NOMO-1 treated with DMSO at 0.1 percent for 48 hours (cell line): ENCODE data around the gene CDH12.
A peak's percentile ranks its signal among the peaks of the same experiment; 100 is the strongest.
"Not testable (repeated sequence)": the region's sequence is repeated elsewhere in the genome, so short reads cannot be mapped to it uniquely, and the experiment has no call there.

Experiments used
- DNase-seq: peaks from one replicate; lab custom pipeline; 2025; ENCODE audit not compliant: unreplicated experiment; lab: John Stamatoyannopoulos, UW

The CDH12 gene

GRCh38 chr5:22852807-22853660 is at the start of gene CDH12:
TSS of gene CDH12 (minus strand) at chr5:22853344.
- DNase-seq, result peak; percentile 37

- DNase-seq, result no peak
Observed at GRCh38 chr5:22901885-22902284, 48.7 kb upstream of the CDH12 start.

- DNase-seq, result no peak
Observed at GRCh38 chr5:22900801-22901310, 47.7 kb upstream of the CDH12 start.

DNA sequence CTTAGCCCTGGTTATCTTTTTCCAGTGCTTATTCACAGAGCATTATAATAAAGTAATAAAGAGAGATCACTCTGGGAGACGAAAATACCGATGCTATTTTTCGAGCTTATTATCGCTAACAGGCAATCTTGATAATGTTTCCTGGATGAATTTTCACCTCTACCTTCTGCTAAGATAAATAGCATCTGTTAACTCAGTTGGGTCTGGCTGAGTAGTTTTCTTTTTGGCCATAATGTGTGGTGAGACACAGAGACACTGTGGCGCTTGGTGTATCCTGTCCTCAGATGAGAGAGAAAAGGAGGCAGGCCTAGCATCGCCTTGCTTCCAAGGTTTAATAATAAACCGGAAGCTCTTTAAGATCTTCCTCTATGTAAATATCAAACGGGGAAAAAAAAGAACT is 46.2 kb upstream of the CDH12 start:
- DNase-seq, result no peak

- DNase-seq, result no peak
Observed at GRCh38 chr5:22896152-22896551, 43.0 kb upstream of the CDH12 start.

- DNase-seq, result no peak
Observed at GRCh38 chr5:22892441-22892840, 39.3 kb upstream of the CDH12 start.

- no peak for DNase-seq
Observed at GRCh38 chr5:22889720-22890119, 36.6 kb upstream of the CDH12 start.

- DNase-seq, result no peak
Observed at GRCh38 chr5:22887566-22887965, 34.4 kb upstream of the CDH12 start.

- DNase-seq, result not testable (repeated sequence)
Observed at GRCh38 chr5:22858911-22859310, 5.8 kb upstream of the CDH12 start.

- DNase-seq, result no peak
Observed at GRCh38 chr5:22855824-22856223, 2.7 kb upstream of the CDH12 start.

GRCh38 chr5:22850981-22851380 is 2.2 kb downstream of the CDH12 start:
- no peak for DNase-seq

DNA sequence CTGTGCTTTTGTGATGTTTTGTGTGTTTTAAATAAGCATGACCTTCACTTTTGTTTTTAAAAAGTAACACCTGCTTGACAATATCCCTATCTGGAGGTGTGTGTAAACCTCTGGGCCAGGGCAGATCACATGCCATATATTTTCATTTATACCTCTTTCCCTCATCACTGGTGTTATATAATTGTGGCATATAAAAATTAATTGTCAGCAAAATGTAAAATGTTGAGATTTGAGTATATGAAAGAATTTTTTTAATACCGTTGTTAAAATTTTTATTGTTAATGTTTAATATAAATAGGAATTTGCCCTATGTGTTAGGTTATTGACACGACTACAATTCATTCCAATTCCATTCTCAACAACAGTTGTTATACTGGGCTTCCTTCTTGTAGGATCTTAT is 6.5 kb downstream of the CDH12 start:
- DNase-seq, result no peak

DNA sequence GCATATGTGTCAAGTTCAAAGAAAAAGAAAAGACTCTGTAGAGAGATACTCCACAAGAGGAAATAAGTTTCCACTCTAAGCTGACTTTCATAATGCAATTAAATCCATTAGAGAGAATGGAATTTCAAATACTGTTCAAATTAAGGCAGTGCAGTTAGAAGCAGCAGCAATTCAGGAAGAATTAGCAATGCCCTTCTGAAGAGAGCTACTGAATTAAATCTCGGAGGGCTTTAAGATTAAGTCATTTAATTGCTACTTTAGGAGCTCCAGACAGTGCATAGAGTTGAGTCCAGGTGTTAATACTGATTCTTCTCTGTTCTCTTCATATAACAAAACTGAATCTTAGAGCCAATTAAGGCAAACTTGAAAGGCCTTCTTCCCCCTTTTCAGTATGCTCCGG is 8.5 kb downstream of the CDH12 start:
- DNase-seq, result no peak

DNA sequence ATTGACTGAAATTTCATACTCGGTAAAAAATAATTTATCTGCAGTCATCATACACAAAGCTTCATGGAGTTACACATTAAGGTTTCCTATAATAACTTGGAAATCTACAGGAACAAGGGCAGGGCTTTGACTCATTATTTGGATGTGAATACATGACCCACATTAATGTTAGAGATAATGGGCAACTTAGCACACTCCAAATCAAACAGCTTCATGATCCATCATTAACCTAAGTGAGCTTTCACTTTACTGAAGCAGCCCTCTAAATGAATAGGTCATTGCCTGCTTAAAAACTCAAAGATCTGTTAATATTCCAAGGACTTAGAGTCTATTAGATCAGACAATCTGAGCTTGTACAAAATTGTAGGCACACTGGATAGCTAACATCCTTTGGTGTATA is 9.0 kb downstream of the CDH12 start:
- DNase-seq, result no peak

DNA sequence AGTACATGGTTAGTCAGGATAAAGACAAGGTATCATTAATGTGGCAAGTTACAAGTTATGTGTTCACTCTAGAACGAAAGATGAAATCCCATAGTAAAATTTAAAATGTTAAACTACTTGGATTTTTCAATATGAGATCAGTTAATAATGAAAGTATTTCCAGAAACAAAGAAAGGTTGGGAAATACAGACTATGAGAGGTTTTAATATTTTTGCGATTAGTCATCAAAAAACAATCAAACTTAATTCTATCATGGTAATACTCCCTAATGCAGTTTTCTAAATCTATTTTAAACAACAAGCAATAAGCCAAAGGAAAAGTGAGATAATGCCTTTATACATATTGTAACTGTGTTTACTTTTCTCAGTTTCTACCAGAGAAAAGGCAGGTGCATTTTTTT is 10.6 kb downstream of the CDH12 start:
- no peak for DNase-seq

DNA sequence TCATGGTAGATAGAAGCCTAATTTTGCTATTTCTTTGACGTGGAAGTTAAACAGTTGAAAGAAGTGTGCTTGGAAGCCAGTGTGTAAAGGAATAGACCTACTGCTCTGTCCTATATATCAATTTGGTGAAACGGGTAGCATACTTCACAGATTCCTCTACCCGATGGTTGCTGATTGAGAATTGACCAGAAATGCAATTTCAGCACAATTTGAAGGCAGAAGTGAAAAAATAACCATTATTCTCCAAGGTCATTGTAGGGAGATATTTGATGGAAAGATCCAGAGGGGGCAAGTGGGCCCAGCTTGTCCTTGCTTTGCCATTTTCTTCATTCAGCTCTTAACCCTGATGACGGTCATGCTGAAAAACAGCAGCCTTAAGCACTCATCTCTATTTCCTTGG is 15.3 kb downstream of the CDH12 start:
- DNase-seq, result no peak

DNA sequence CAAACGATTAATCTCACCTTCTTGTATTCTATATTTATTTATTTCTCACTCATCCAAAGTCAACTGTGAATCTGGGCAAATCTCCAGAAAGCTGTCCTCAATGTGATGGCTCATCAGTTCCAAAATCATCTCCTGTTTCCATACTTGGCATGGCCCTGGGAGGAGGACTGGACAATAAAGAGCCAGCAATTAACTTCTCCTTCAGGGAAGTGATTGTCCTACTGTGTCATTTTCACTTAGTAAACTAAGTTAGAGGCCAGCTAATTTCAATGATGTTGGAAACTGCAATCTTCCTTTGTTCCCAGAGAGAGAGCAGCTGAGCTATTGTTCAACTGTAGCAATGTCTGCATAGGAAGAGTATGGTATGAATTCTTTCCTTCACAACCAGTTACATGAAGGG is 17.5 kb downstream of the CDH12 start:
- no peak for DNase-seq

DNA sequence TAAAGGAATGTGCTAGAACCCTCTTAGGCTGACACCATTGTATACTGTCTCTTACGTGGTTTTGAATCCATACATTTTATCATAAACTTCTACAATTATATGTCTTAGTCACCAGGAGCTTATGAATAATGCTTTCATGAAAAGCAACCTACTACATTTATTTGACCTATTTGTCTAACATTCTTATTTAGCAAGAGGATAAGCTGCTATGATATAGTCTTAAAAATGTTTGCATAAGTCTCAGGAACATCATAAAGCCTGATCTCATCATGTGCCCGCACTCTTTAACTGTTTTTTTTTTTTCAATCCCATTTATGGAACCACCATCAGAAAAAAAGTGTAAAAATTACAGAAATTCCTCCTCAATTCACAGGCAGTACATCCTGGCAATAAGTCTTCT is 59.7 kb downstream of the CDH12 start:
- DNase-seq, result no peak

GRCh38 chr5:22787807-22788206 is 65.3 kb downstream of the CDH12 start:
- DNase-seq, result no peak

- DNase-seq, result no peak
Observed at GRCh38 chr5:22787398-22787797, 65.7 kb downstream of the CDH12 start.

GRCh38 chr5:22780756-22781155 is 72.4 kb downstream of the CDH12 start:
- no peak for DNase-seq

DNA sequence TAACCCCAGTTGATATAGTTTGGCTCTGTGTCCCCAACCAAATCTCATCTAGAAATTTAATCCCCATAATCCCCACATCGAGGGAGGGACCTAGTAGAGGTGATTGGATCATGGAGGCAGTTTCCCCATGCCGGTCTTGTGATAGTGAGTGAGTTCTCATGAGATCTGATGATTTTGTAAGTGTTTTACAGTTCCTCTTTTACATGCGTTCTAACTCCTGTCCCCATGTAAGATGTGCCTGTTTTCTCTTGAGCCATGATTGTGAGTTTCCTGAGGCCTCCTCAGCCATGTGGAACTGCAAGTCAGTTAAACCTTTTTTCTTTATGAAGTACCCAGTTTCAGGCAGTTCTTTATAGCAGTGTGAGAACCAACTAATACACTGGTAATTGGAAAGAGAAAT is 73.6 kb downstream of the CDH12 start:
- peak; percentile 86 for DNase-seq

GRCh38 chr5:22776285-22776684 is 76.9 kb downstream of the CDH12 start:
- no peak for DNase-seq
